PC-9 (cell line): ENCODE measurements around the gene RAB15. TPM values are rescaled to one million over a fixed set of nuclear protein-coding genes. Genes with fewer than 3 reads are reported as not detected.

Experiments used
- BruUV-seq: library from RNA; stranded (reverse); fragments of 400-500 nt; replicated peaks from 2 replicates; lab custom pipeline; 2021; lab: Mats Ljungman, UMichigan
- CTCF ChIA-PET: fragments of 300-600 bp; sonication (Branson Sonifier 250); formaldehyde crosslinking; loops from one replicate; lab custom pipeline; 2022; ENCODE audit warnings: antibody characterized with exemption; lab: Charles Lee
- POLR2A ChIA-PET: fragments of 300-600 bp; sonication (Branson Sonifier 250); formaldehyde crosslinking; loops from one replicate; lab custom pipeline; 2022; ENCODE audit warnings: antibody characterized with exemption; ENCODE audit not compliant: unreplicated experiment; lab: Charles Lee
- DNase-seq, 2 experiments: peaks; one replicate each; pipeline versions ENCODE4 v3.0.0 to v3.0.0-alpha.2; 2015 to 2022; ENCODE audit warnings: mixed read lengths in 1 of 2
- H2AFZ ChIP-seq: fragments of 200-600 bp; sonication (generic); 2 replicates; pipeline ENCODE4 v1.8.1; 2017; ENCODE audit warnings: antibody characterized with exemption
- H3F3A ChIP-seq: fragments of 200-600 bp; sonication (generic); 2 replicates; pipeline ENCODE4 v1.8.1; 2017; ENCODE audit warnings: antibody characterized with exemption, mild to moderate bottlenecking, low read depth; ENCODE audit not compliant: insufficient read depth
- H3K27ac ChIP-seq: fragments of 200-600 bp; sonication (generic); 2 replicates; pipeline ENCODE4 v1.6.1; 2016; ENCODE audit warnings: mixed run types
- H3K27me3 ChIP-seq: fragments of 200-600 bp; sonication (generic); 2 replicates; pipeline ENCODE4 v1.6.1; 2016; ENCODE audit warnings: low read depth, mixed run types; ENCODE audit not compliant: insufficient read depth
- H3K36me3 ChIP-seq: fragments of 200-600 bp; sonication (generic); 2 replicates; pipeline ENCODE4 v1.6.1; 2016; ENCODE audit warnings: low read depth, mixed run types
- H3K4me1 ChIP-seq: fragments of 200-600 bp; sonication (generic); replicated peaks from 2 replicates; pipeline ENCODE4 v1.6.1; 2016; ENCODE audit warnings: mixed run types; ENCODE audit not compliant: insufficient read depth
- H3K4me2 ChIP-seq: fragments of 200-600 bp; sonication (generic); 2 replicates; pipeline ENCODE4 v1.6.1; 2017; ENCODE audit warnings: mixed run types
- H3K4me3 ChIP-seq: fragments of 200-600 bp; sonication (generic); 2 replicates; pipeline ENCODE4 v1.6.1; 2016; ENCODE audit warnings: mixed run types
- H3K79me2 ChIP-seq: fragments of 200-600 bp; sonication (generic); 2 replicates; pipeline ENCODE4 v1.6.1; 2017; ENCODE audit warnings: low read depth, mixed run types
- H3K9me2 ChIP-seq: fragments of 200-600 bp; sonication (generic); 2 replicates; pipeline ENCODE4 v1.8.1; 2017; ENCODE audit warnings: mild to moderate bottlenecking; ENCODE audit not compliant: insufficient read depth
- H3K9me3 ChIP-seq: fragments of 200-600 bp; sonication (generic); 2 replicates; pipeline ENCODE4 v1.8.1; 2016; ENCODE audit warnings: low read depth; ENCODE audit not compliant: insufficient read depth
- H4K20me1 ChIP-seq: fragments of 200-600 bp; sonication (generic); 2 replicates; pipeline ENCODE4 v1.8.1; 2017; ENCODE audit not compliant: insufficient read depth
- EZH2 ChIP-seq: fragments of 200-600 bp; sonication (generic); IDR thresholded peaks from 2 replicates; pipeline ENCODE4 v1.8.0; 2017; ENCODE audit warnings: antibody characterized with exemption, low read depth
- intact Hi-C: fragments of 100-400 bp; cut with micrococcal nuclease; formaldehyde crosslinking; loops from one replicate; pipeline ENCODE4 v1.10.0; 2022; ENCODE audit not compliant: unreplicated experiment
- total RNA-seq: library from RNA; stranded (reverse); gene quantifications from 2 replicates; pipeline ENCODE4 v1.2.3, GENCODE V29; 2021
- TF ChIP-seq, protein P1 (sequence below): fragments of 200-600 bp; sonication (generic); conservative IDR thresholded peaks from 2 replicates; pipeline ENCODE4 v1.6.1; 2017; ENCODE audit warnings: mixed run types, antibody characterized with exemption, mild to moderate bottlenecking, moderate library complexity

The RAB15 gene
- total RNA-seq, 1 experiment from 2014 or later = 74.9 TPM

DNA sequence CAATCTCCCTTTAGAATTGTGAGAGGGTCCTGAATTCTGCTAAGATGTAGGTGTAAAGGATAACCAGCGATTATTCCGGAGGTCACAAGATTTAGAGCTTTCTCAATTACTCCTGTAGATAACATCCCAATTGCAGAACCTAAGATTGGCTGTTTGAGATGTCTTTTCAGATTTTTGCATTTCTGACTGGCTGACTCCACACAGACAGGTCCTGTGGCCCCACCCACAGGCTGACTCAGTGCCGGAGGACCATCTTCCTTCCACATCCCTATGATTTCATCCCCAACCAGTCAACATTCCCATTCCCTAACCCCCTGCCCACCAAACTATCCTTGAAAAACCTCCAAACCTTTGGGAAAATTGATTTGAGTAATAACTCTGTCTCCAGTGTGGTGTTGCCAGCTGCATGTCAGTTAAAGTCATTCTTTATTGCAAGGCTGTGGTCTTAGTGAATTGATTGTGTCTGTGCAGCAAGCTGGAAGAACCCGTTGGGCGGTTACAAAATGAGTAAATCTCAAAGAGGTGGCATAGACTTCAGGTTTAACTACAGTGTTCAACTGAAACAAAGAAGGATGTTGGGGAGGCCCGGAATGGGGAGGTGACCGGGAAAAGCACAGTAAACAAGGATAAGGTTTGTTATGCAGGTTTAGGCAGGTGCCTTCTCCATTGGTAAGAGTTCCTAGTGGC lies 25.1 kb upstream of the RAB15 start:
- Histone ChIP-seq H3K36me3 (no peaks in the 10 kb centered on the region), H3K4me2 (peak overlapping the region; percentile 72), H3F3A (peaks cover 34% of the 10 kb centered on the region), H3K79me2 (peaks cover 70% of the 10 kb centered on the region), H3K4me1 (peaks cover 46% of the 10 kb centered on the region), H3K9me3 (no peaks in the 10 kb centered on the region), H2AFZ (no peak overlapping the region), H3K27ac (peak overlapping the region; percentile 98), H4K20me1 (no peaks in the 10 kb centered on the region), H3K4me3 (peak overlapping the region; percentile 31; the same call in 1 of the 2 replicates), H3K27me3 (no peaks in the 10 kb centered on the region), H3K9me2 (no peaks in the 10 kb centered on the region)
- no TSS peak for BruUV-seq
- intact Hi-C loops = loop anchor here (1.0 kb wide), 1 partner anchor 10 kb away; no protein-coding TSS in a partner anchor
- no peak for TF ChIP-seq EZH2
- TF ChIP-seq, protein P1, sequence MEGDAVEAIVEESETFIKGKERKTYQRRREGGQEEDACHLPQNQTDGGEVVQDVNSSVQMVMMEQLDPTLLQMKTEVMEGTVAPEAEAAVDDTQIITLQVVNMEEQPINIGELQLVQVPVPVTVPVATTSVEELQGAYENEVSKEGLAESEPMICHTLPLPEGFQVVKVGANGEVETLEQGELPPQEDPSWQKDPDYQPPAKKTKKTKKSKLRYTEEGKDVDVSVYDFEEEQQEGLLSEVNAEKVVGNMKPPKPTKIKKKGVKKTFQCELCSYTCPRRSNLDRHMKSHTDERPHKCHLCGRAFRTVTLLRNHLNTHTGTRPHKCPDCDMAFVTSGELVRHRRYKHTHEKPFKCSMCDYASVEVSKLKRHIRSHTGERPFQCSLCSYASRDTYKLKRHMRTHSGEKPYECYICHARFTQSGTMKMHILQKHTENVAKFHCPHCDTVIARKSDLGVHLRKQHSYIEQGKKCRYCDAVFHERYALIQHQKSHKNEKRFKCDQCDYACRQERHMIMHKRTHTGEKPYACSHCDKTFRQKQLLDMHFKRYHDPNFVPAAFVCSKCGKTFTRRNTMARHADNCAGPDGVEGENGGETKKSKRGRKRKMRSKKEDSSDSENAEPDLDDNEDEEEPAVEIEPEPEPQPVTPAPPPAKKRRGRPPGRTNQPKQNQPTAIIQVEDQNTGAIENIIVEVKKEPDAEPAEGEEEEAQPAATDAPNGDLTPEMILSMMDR = no peak
- peak; percentile 74 to 94 for DNase-seq
- ChIA-PET CTCF (interaction anchor here (0.7 to 2.4 kb wide), 2 partner anchors 10 to 23 kb away, joined by 3 to 11 read pairs; no protein-coding TSS in a partner anchor), POLR2A (no interaction called here)

DNA sequence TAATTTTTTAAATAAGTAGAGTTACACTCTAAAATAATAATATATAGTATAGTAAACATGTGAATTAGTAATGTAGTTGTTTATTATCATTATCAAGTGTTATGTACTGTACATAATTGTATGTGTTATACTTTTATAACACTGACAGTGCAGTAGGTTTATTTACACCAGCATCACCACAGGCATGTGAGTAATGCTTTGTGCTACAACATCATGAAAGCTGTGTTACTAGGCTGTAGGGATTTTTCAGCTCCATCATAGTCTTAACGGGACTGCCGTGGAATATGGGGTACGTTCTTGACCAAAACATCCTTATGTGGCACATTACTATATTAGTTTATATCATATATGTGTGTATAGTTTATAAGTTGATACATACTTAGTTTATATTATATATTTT lies 23.2 kb upstream of the RAB15 start:
- intact Hi-C loops = no loop called here
- ChIA-PET CTCF (interaction anchor here (1.2 kb wide), 1 partner anchor 24 kb away, joined by 25 read pairs; no protein-coding TSS in a partner anchor), POLR2A (no interaction called here)
- Histone ChIP-seq H2AFZ (no peak overlapping the region), H3K4me2 (no peak overlapping the region), H3K9me2 (no peaks in the 10 kb centered on the region), H3K4me1 (peaks cover 45% of the 10 kb centered on the region), H3K9me3 (no peaks in the 10 kb centered on the region), H3K4me3 (no peak overlapping the region), H3F3A (peaks cover 34% of the 10 kb centered on the region), H3K36me3 (no peaks in the 10 kb centered on the region), H3K27ac (no peak overlapping the region), H3K27me3 (no peaks in the 10 kb centered on the region), H4K20me1 (no peaks in the 10 kb centered on the region), H3K79me2 (peaks cover 72% of the 10 kb centered on the region)
- TF ChIP-seq EZH2 = no peak
- TF ChIP-seq, protein P1 = no peak
- DNase-seq = no peak
- no TSS peak for BruUV-seq

DNA sequence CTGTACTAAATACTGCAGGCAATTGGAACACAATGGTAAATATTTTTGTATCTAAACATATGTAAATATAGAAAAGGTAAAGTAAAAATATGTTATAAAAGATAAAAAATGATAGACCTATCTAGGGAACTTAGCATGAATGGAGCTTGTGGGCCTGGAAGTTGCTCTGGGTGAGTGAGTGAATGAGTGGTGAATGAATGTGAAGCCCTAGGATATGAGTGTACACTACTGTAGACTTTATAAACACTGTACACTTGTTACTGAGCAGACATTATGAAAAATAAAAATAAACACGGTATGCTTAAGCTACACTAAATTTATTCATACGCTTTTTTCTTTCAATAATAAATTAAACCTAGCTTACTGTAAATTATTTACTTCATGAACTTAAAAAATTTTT lies 22.4 kb upstream of the RAB15 start:
- Histone ChIP-seq H3K4me1 (peaks cover 38% of the 10 kb centered on the region), H3K36me3 (0 out of 2 replicates have a peak, but pooled peaks cover 6% of the 10 kb centered on the region), H3K9me3 (no peaks in the 10 kb centered on the region), H3K4me3 (no peak overlapping the region), H3K4me2 (no peak overlapping the region), H3K27ac (no peak overlapping the region), H3K79me2 (peaks cover 72% of the 10 kb centered on the region), H2AFZ (no peak overlapping the region), H3K27me3 (no peaks in the 10 kb centered on the region), H3K9me2 (no peaks in the 10 kb centered on the region), H4K20me1 (no peaks in the 10 kb centered on the region), H3F3A (peaks cover 34% of the 10 kb centered on the region)
- no peak for TF ChIP-seq EZH2
- TF ChIP-seq, protein P1 = no peak
- CTCF ChIA-PET = interaction anchor here (0.6 to 1.2 kb wide), 3 partner anchors 25 to 307 kb away, joined by 3 to 25 read pairs (median 6); no protein-coding TSS in a partner anchor
- no peak for DNase-seq
- intact Hi-C loops = no loop called here
- POLR2A ChIA-PET = no interaction called here
- BruUV-seq = no TSS peak
